Lung (tissue), 12 donors: Measurements from ENCODE around the gene SEC14L5. TPM values are rescaled to one million over a fixed set of nuclear protein-coding genes. Genes with fewer than 3 reads are reported as not detected.

ENCODE experiments used
- ATAC-seq: fragments of 200-7000 bp; cut with Tn5 transposase; one replicate; pipeline ENCODE4 v1.9.1; 2020; ENCODE audit warnings: moderate number of reproducible peaks; ENCODE audit not compliant: insufficient read depth, low FRiP score
- DNase-seq, 3 donors: peaks; one replicate each; pipeline ENCODE4 v3.0.0-alpha.2; 2013 to 2017
- H3K27ac ChIP-seq, 2 donors: one replicate each; pipeline ENCODE4 v1.5.1; 2013; ENCODE audit warnings: mild to moderate bottlenecking in 2 of 2, moderate library complexity in 2 of 2, control low read depth in 1 of 2, inconsistent platforms in 1 of 2, low read depth in 1 of 2, low read length in 1 of 2
- H3K27me3 ChIP-seq, 3 donors: one replicate each; pipeline ENCODE4 v1.5.1; 2013; ENCODE audit warnings: low read length in 2 of 3; ENCODE audit not compliant: control insufficient read depth in 3 of 3, insufficient read depth in 3 of 3
- H3K36me3 ChIP-seq, 4 donors: one replicate each; pipeline ENCODE4 v1.5.1; 2013; ENCODE audit warnings: low read length in 4 of 4, mild to moderate bottlenecking in 1 of 4, moderate library complexity in 1 of 4; ENCODE audit not compliant: control insufficient read depth in 4 of 4, insufficient read depth in 4 of 4
- H3K4me1 ChIP-seq, 5 donors: one replicate each; pipeline ENCODE4 v1.5.1; 2013; ENCODE audit warnings: low read length in 5 of 5, mild to moderate bottlenecking in 2 of 5, moderate library complexity in 1 of 5; ENCODE audit not compliant: control insufficient read depth in 5 of 5, insufficient read depth in 5 of 5
- H3K4me3 ChIP-seq: one replicate; pipeline ENCODE4 v1.5.1; 2013; ENCODE audit warnings: mild to moderate bottlenecking, control low read depth, moderate library complexity
- H3K9ac ChIP-seq, 2 donors: one replicate each; pipeline ENCODE4 v1.5.1; 2013; ENCODE audit warnings: low read length in 2 of 2, control low read depth in 1 of 2; ENCODE audit not compliant: insufficient read depth in 1 of 2
- H3K9me3 ChIP-seq, 4 donors: one replicate each; pipeline ENCODE4 v1.5.1; 2013; ENCODE audit warnings: low read length in 3 of 4, mild to moderate bottlenecking in 1 of 4, moderate library complexity in 1 of 4; ENCODE audit not compliant: control insufficient read depth in 4 of 4, insufficient read depth in 3 of 4
- CTCF ChIP-seq: IDR thresholded peaks from 2 replicates; pipeline ENCODE4 v1.5.1; 2012; ENCODE audit warnings: mild to moderate bottlenecking; ENCODE audit errors: control extremely low read depth, extremely low read depth
- WGBS, 2 donors: extraction: QIAGEN DNeasy Blood & Tissue Kit; methylation state at CpG; one replicate each; pipeline ENCODE4 v1.1.7; 2013; 5-methylcytosine and 5-hydroxymethylcytosine counted together
- polyA plus RNA-seq, 2 donors: library from polyadenylated mRNA; stranded (reverse); fragments of 200-250 nt; gene quantifications; one replicate each; pipeline ENCODE4 v1.2.1, GENCODE V29; 2013
- total RNA-seq, 2 donors: library from RNA; depleted of rRNA in 1 of 2; stranded (reverse); fragments of >200 nt in 1 of 2; gene quantifications; one replicate each; pipeline ENCODE4 v1.2.1, GENCODE V29; 2014 to 2021
- donor health status: control.
- donor health status: control.
- donor health status: Bipolar disorder and iron deficiency.
- donor health status: healthy.
- donor health status: DM: yes; HTN: yes; CAD: no.

SEC14L5 gene
- total and polyA plus RNA-seq, 4 donors, result 0.10 to 0.98 (median 0.28) TPM

DNA sequence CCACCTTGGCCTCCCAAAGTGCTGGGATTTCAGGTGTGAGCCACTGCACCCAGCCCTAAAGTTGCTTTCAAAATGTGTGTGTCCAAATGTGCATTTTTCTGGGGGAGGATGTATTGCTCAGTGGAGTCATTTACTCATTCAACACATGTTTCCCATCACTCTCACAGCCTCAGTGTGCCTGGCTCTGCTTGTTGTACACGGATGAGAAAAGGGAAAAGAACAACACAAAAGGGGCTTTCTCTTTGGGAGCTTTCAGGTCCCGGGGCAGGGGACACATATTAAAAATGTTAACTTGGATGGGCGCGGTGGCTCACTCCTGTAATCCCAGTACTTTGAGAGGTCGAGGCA is 19.5 kb upstream of the SEC14L5 start:
- peaks cover 0 to 26% (median 16%) of the 10 kb centered on the region in 5 donors for H3K4me1 ChIP-seq
- DNase-seq, result peak in 1 of 3 donors; percentile 40
- H3K4me3 ChIP-seq, result no peak overlapping the region
- H3K36me3 ChIP-seq, result no peaks in the 10 kb centered on the region
- WGBS, 2 donors, result 83 to 90% methylated on average over 5 of the region's 5 CpGs
- ATAC-seq, result no peak
- H3K27ac ChIP-seq, result no peak overlapping the region
- peaks cover 0 to 13% (median 5%) of the 10 kb centered on the region in 3 donors for H3K27me3 ChIP-seq
- H3K9me3 ChIP-seq, result no peaks in the 10 kb centered on the region
- no peak overlapping the region for H3K9ac ChIP-seq
- no peak for TF ChIP-seq CTCF

GRCh38 chr16:4940719-4941118 is 17.4 kb upstream of the SEC14L5 start:
- Histone ChIP-seq H3K4me1 (peaks cover 0 to 26% (median 13%) of the 10 kb centered on the region in 5 donors), H3K9ac (no peak overlapping the region), H3K4me3 (no peak overlapping the region), H3K27me3 (peaks cover 0 to 13% (median 3%) of the 10 kb centered on the region in 3 donors), H3K9me3 (no peaks in the 10 kb centered on the region), H3K27ac (no peak overlapping the region), H3K36me3 (no peaks in the 10 kb centered on the region)
- no peak for DNase-seq
- TF ChIP-seq CTCF, result no peak
- 58 to 64% methylated on average over 7 of the region's 7 CpGs for WGBS, 2 donors
- ATAC-seq, result no peak

GRCh38 chr16:4942481-4942880 is 15.6 kb upstream of the SEC14L5 start:
- no peak for TF ChIP-seq CTCF
- Histone ChIP-seq H3K4me3 (no peak overlapping the region), H3K9ac (no peak overlapping the region), H3K27me3 (peaks cover 0 to 8% (median 0%) of the 10 kb centered on the region in 3 donors), H3K27ac (peak overlapping the region; percentile 2 to 84), H3K9me3 (no peaks in the 10 kb centered on the region), H3K4me1 (peaks cover 0 to 20% (median 8%) of the 10 kb centered on the region in 5 donors), H3K36me3 (no peaks in the 10 kb centered on the region)
- DNase-seq, result no peak
- ATAC-seq, result no peak
- WGBS, 2 donors, result 77 to 87% methylated on average over 9 of the region's 9 CpGs
